Hematopoietic multipotent progenitor cell treated with erythropoietin and hydrocortisone succinate and interleukin-3 and kit ligand, for 6 days (in vitro differentiated cells): ENCODE data around the gene WDR47.
A peak's percentile ranks its signal among the peaks of the same experiment; 100 is the strongest.
"Not testable (repeated sequence)": the region's sequence is repeated elsewhere in the genome, so short reads cannot be mapped to it uniquely, and the experiment has no call there.

Experiments
- DNase-seq: peaks from one replicate; pipeline ENCODE4 v3.0.0-alpha.2; 2015

Gene WDR47

GRCh38 chr1:109041621-109042468 is at the start of gene WDR47:
TSS of gene WDR47 (minus strand) at chr1:109042102. CDS start at chr1:109023512, 18,590 bp downstream.
- DNase-seq, result peak; percentile 98

GRCh38 chr1:109091078-109091838 is 49.4 kb upstream of the WDR47 start:
- DNase-seq, result peak; percentile 80

- peak; percentile 98 for DNase-seq
These were observed 48.5 kb upstream of the WDR47 start, which contains the start of gene TMEM167B for GRCh38 chr1:109090196-109091077. TSS of gene TMEM167B (plus strand) at chr1:109090764. CDS start at chr1:109090873, 109 bp downstream.

- DNase-seq, result peak; percentile 70
These were observed 47.5 kb upstream of the WDR47 start for GRCh38 chr1:109089242-109090015.

GRCh38 chr1:109084563-109085517 is 42.9 kb upstream of the WDR47 start:
- no peak for DNase-seq

- DNase-seq, result peak; percentile 81
These were observed 42.0 kb upstream of the WDR47 start for GRCh38 chr1:109083923-109084322.

- no peak for DNase-seq
These were observed 41.6 kb upstream of the WDR47 start for GRCh38 chr1:109083501-109083900.

GRCh38 chr1:109080441-109081082 is 38.7 kb upstream of the WDR47 start:
- DNase-seq, result no peak

- no peak for DNase-seq
These were observed 37.3 kb upstream of the WDR47 start for GRCh38 chr1:109079240-109079622.

GRCh38 chr1:109078317-109078716 is 36.4 kb upstream of the WDR47 start:
- no peak for DNase-seq

GRCh38 chr1:109075531-109076490 is 33.9 kb upstream of the WDR47 start, which contains the start of gene TAF13:
TSS of gene TAF13 (minus strand) at chr1:109076003. CDS start at chr1:109075947, 56 bp downstream.
- peak; percentile 94 for DNase-seq

GRCh38 chr1:109069294-109069693 is 27.4 kb upstream of the WDR47 start:
- DNase-seq, result no peak

- DNase-seq, result no peak
These were observed 26.0 kb upstream of the WDR47 start for GRCh38 chr1:109067883-109068282.

GRCh38 chr1:109065137-109065536 is 23.2 kb upstream of the WDR47 start:
- no peak for DNase-seq

- no peak for DNase-seq
These were observed 19.3 kb upstream of the WDR47 start for GRCh38 chr1:109061183-109061582.

GRCh38 chr1:109060707-109061106 is 18.8 kb upstream of the WDR47 start:
- DNase-seq, result no peak

- DNase-seq, result no peak
These were observed 17.1 kb upstream of the WDR47 start for GRCh38 chr1:109059026-109059425.

GRCh38 chr1:109056064-109056463 is 14.2 kb upstream of the WDR47 start:
- DNase-seq, result no peak

GRCh38 chr1:109052145-109052544 is 10.2 kb upstream of the WDR47 start:
- not testable (repeated sequence) for DNase-seq
